Epithelial cell of esophagus (primary cell): Measurements from ENCODE around the gene CNTFR.

ENCODE experiments used
- DNase-seq: peaks from one replicate; pipeline ENCODE4 v3.0.0; 2010; ENCODE audit warnings: low read depth
- H3K4me3 ChIP-seq: 2 replicates; pipeline ENCODE4 v1.5.1; 2011; ENCODE audit warnings: mild to moderate bottlenecking, low read length, control low read depth
- CTCF ChIP-seq: IDR thresholded peaks from 2 replicates; pipeline ENCODE4 v1.5.1; 2011; ENCODE audit warnings: low read depth, mild to moderate bottlenecking, low read length, control low read depth, inconsistent platforms; ENCODE audit not compliant: insufficient read depth; ENCODE audit errors: missing control alignments

CNTFR gene

GRCh38 chr9:34603610-34604231 lies 14.2 kb upstream of the CNTFR start:
- peak; percentile 96 for TF ChIP-seq CTCF
- peak; percentile 73 for DNase-seq
- no peak overlapping the region for H3K4me3 ChIP-seq

GRCh38 chr9:34601937-34602573 lies 12.5 kb upstream of the CNTFR start:
- no peak for TF ChIP-seq CTCF
- H3K4me3 ChIP-seq = no peak overlapping the region
- no peak for DNase-seq

- no peak overlapping the region for H3K4me3 ChIP-seq
- no peak for TF ChIP-seq CTCF
- DNase-seq = peak; percentile 97
Measured at GRCh38 chr9:34600908-34601307, 11.4 kb upstream of the CNTFR start.

GRCh38 chr9:34599546-34599945 lies 10.0 kb upstream of the CNTFR start:
- no peak for TF ChIP-seq CTCF
- no peak overlapping the region for H3K4me3 ChIP-seq
- no peak for DNase-seq

- no peak for TF ChIP-seq CTCF
- DNase-seq = no peak
- no peak overlapping the region for H3K4me3 ChIP-seq
Measured at GRCh38 chr9:34594177-34594576, 4.7 kb upstream of the CNTFR start.

GRCh38 chr9:34592895-34593601 lies 3.5 kb upstream of the CNTFR start:
- no peak overlapping the region for H3K4me3 ChIP-seq
- no peak for TF ChIP-seq CTCF
- peak; percentile 53 for DNase-seq
